Measurements from ENCODE around the gene ARHGAP24.

The ARHGAP24 gene

GRCh38 chr4:85760511-85760910 is 285.6 kb downstream of the ARHGAP24 start:
- Histone ChIP-seq H3K27me3 (ENCODE audit: control insufficient read depth, insufficient read depth, low read length) (no peaks in the 10 kb centered on the region), H3K4me3 (ENCODE audit: low read length) (no peak overlapping the region), H3K36me3 (ENCODE audit: insufficient read depth, low read length) (no peaks in the 10 kb centered on the region), H3K4me2 (ENCODE audit: low read length) (no peak overlapping the region), H3K9ac (ENCODE audit: low read depth, low read length) (no peak overlapping the region), H3K9me3 (replicated peaks; ENCODE audit: low read length) (no peaks in the 10 kb centered on the region), H3K4me1 (ENCODE audit: control insufficient read depth, insufficient read depth, low read length) (peaks cover 23% of the 10 kb centered on the region)

- peak overlapping the region; percentile 56 for H3K4me2 ChIP-seq (ENCODE audit: low read length)
- no peaks in the 10 kb centered on the region for H3K9me3 ChIP-seq (replicated peaks; ENCODE audit: low read length)
- peak overlapping the region; percentile 68 for H3K9ac ChIP-seq (ENCODE audit: low read depth, low read length)
- no peak overlapping the region for H3K4me3 ChIP-seq (ENCODE audit: low read length)
- H3K36me3 ChIP-seq (ENCODE audit: insufficient read depth, low read length): no peaks in the 10 kb centered on the region
- H3K4me1 ChIP-seq (ENCODE audit: control insufficient read depth, insufficient read depth, low read length): peaks cover 23% of the 10 kb centered on the region
- H3K27me3 ChIP-seq (ENCODE audit: control insufficient read depth, insufficient read depth, low read length): no peaks in the 10 kb centered on the region
These were observed 287.0 kb downstream of the ARHGAP24 start for GRCh38 chr4:85761803-85762528.

GRCh38 chr4:85762529-85762871 is 287.6 kb downstream of the ARHGAP24 start:
- Histone ChIP-seq H3K4me3 (ENCODE audit: low read length) (peak overlapping the region; percentile 19), H3K4me1 (ENCODE audit: control insufficient read depth, insufficient read depth, low read length) (peaks cover 23% of the 10 kb centered on the region), H3K4me2 (ENCODE audit: low read length) (peak overlapping the region; percentile 56), H3K27me3 (ENCODE audit: control insufficient read depth, insufficient read depth, low read length) (no peaks in the 10 kb centered on the region), H3K9ac (ENCODE audit: low read depth, low read length) (peak overlapping the region; percentile 68), H3K9me3 (replicated peaks; ENCODE audit: low read length) (no peaks in the 10 kb centered on the region), H3K36me3 (ENCODE audit: insufficient read depth, low read length) (no peaks in the 10 kb centered on the region)

GRCh38 chr4:85763202-85763601 is 288.3 kb downstream of the ARHGAP24 start:
- Histone ChIP-seq H3K4me3 (ENCODE audit: low read length) (peak overlapping the region; percentile 19), H3K36me3 (ENCODE audit: insufficient read depth, low read length) (no peaks in the 10 kb centered on the region), H3K9ac (ENCODE audit: low read depth, low read length) (peak overlapping the region; percentile 68), H3K4me1 (ENCODE audit: control insufficient read depth, insufficient read depth, low read length) (peaks cover 23% of the 10 kb centered on the region), H3K27me3 (ENCODE audit: control insufficient read depth, insufficient read depth, low read length) (no peaks in the 10 kb centered on the region), H3K4me2 (ENCODE audit: low read length) (peak overlapping the region; percentile 56), H3K9me3 (replicated peaks; ENCODE audit: low read length) (no peaks in the 10 kb centered on the region)

- Histone ChIP-seq H3K4me3 (ENCODE audit: low read length) (no peak overlapping the region), H3K9ac (ENCODE audit: low read depth, low read length) (no peak overlapping the region), H3K4me1 (ENCODE audit: control insufficient read depth, insufficient read depth, low read length) (peaks cover 11% of the 10 kb centered on the region), H3K9me3 (replicated peaks; ENCODE audit: low read length) (no peaks in the 10 kb centered on the region), H3K4me2 (ENCODE audit: low read length) (no peak overlapping the region), H3K27me3 (ENCODE audit: control insufficient read depth, insufficient read depth, low read length) (no peaks in the 10 kb centered on the region), H3K36me3 (ENCODE audit: insufficient read depth, low read length) (no peaks in the 10 kb centered on the region)
These were observed 292.7 kb downstream of the ARHGAP24 start for GRCh38 chr4:85767649-85768048.

- Histone ChIP-seq H3K4me1 (ENCODE audit: control insufficient read depth, insufficient read depth, low read length) (no peaks in the 10 kb centered on the region), H3K9ac (ENCODE audit: low read depth, low read length) (no peak overlapping the region), H3K36me3 (ENCODE audit: insufficient read depth, low read length) (no peaks in the 10 kb centered on the region), H3K4me3 (ENCODE audit: low read length) (no peak overlapping the region), H3K27me3 (ENCODE audit: control insufficient read depth, insufficient read depth, low read length) (no peaks in the 10 kb centered on the region), H3K9me3 (replicated peaks; ENCODE audit: low read length) (no peaks in the 10 kb centered on the region), H3K4me2 (ENCODE audit: low read length) (no peak overlapping the region)
These were observed 294.1 kb downstream of the ARHGAP24 start for GRCh38 chr4:85769009-85769408.

- Histone ChIP-seq H3K9ac (ENCODE audit: low read depth, low read length) (no peak overlapping the region), H3K4me2 (ENCODE audit: low read length) (no peak overlapping the region), H3K4me1 (ENCODE audit: control insufficient read depth, insufficient read depth, low read length) (peaks cover 15% of the 10 kb centered on the region), H3K36me3 (ENCODE audit: insufficient read depth, low read length) (no peaks in the 10 kb centered on the region), H3K9me3 (replicated peaks; ENCODE audit: low read length) (no peaks in the 10 kb centered on the region), H3K4me3 (ENCODE audit: low read length) (no peak overlapping the region), H3K27me3 (ENCODE audit: control insufficient read depth, insufficient read depth, low read length) (no peaks in the 10 kb centered on the region)
These were observed 297.5 kb downstream of the ARHGAP24 start for GRCh38 chr4:85772470-85772869.

GRCh38 chr4:85773372-85773771 is 298.4 kb downstream of the ARHGAP24 start:
- no peak overlapping the region for H3K4me2 ChIP-seq (ENCODE audit: low read length)
- no peaks in the 10 kb centered on the region for H3K27me3 ChIP-seq (ENCODE audit: control insufficient read depth, insufficient read depth, low read length)
- H3K4me1 ChIP-seq (ENCODE audit: control insufficient read depth, insufficient read depth, low read length): peaks cover 21% of the 10 kb centered on the region
- H3K4me3 ChIP-seq (ENCODE audit: low read length): no peak overlapping the region
- H3K36me3 ChIP-seq (ENCODE audit: insufficient read depth, low read length): no peaks in the 10 kb centered on the region
- no peak overlapping the region for H3K9ac ChIP-seq (ENCODE audit: low read depth, low read length)
- no peaks in the 10 kb centered on the region for H3K9me3 ChIP-seq (replicated peaks; ENCODE audit: low read length)

GRCh38 chr4:85774000-85774399 is 299.1 kb downstream of the ARHGAP24 start:
- Histone ChIP-seq H3K4me2 (ENCODE audit: low read length) (no peak overlapping the region), H3K36me3 (ENCODE audit: insufficient read depth, low read length) (no peaks in the 10 kb centered on the region), H3K9ac (ENCODE audit: low read depth, low read length) (no peak overlapping the region), H3K9me3 (replicated peaks; ENCODE audit: low read length) (no peaks in the 10 kb centered on the region), H3K4me1 (ENCODE audit: control insufficient read depth, insufficient read depth, low read length) (peaks cover 22% of the 10 kb centered on the region), H3K27me3 (ENCODE audit: control insufficient read depth, insufficient read depth, low read length) (no peaks in the 10 kb centered on the region), H3K4me3 (ENCODE audit: low read length) (no peak overlapping the region)

GRCh38 chr4:85774489-85774888 is 299.5 kb downstream of the ARHGAP24 start:
- H3K4me1 ChIP-seq (ENCODE audit: control insufficient read depth, insufficient read depth, low read length): peaks cover 22% of the 10 kb centered on the region
- no peaks in the 10 kb centered on the region for H3K9me3 ChIP-seq (replicated peaks; ENCODE audit: low read length)
- H3K9ac ChIP-seq (ENCODE audit: low read depth, low read length): no peak overlapping the region
- no peak overlapping the region for H3K4me3 ChIP-seq (ENCODE audit: low read length)
- no peaks in the 10 kb centered on the region for H3K27me3 ChIP-seq (ENCODE audit: control insufficient read depth, insufficient read depth, low read length)
- no peaks in the 10 kb centered on the region for H3K36me3 ChIP-seq (ENCODE audit: insufficient read depth, low read length)
- H3K4me2 ChIP-seq (ENCODE audit: low read length): no peak overlapping the region

- peaks cover 31% of the 10 kb centered on the region for H3K4me1 ChIP-seq (ENCODE audit: control insufficient read depth, insufficient read depth, low read length)
- no peaks in the 10 kb centered on the region for H3K36me3 ChIP-seq (ENCODE audit: insufficient read depth, low read length)
- no peaks in the 10 kb centered on the region for H3K27me3 ChIP-seq (ENCODE audit: control insufficient read depth, insufficient read depth, low read length)
- no peak overlapping the region for H3K9ac ChIP-seq (ENCODE audit: low read depth, low read length)
- peak overlapping the region; percentile 32 for H3K4me2 ChIP-seq (ENCODE audit: low read length)
- no peak overlapping the region for H3K4me3 ChIP-seq (ENCODE audit: low read length)
- H3K9me3 ChIP-seq (replicated peaks; ENCODE audit: low read length): no peaks in the 10 kb centered on the region
These were observed 301.1 kb downstream of the ARHGAP24 start for GRCh38 chr4:85776096-85776495.

GRCh38 chr4:85776579-85776978 is 301.6 kb downstream of the ARHGAP24 start:
- Histone ChIP-seq H3K27me3 (ENCODE audit: control insufficient read depth, insufficient read depth, low read length) (no peaks in the 10 kb centered on the region), H3K4me2 (ENCODE audit: low read length) (peak overlapping the region; percentile 32), H3K36me3 (ENCODE audit: insufficient read depth, low read length) (no peaks in the 10 kb centered on the region), H3K9me3 (replicated peaks; ENCODE audit: low read length) (no peaks in the 10 kb centered on the region), H3K4me1 (ENCODE audit: control insufficient read depth, insufficient read depth, low read length) (peaks cover 31% of the 10 kb centered on the region), H3K4me3 (ENCODE audit: low read length) (no peak overlapping the region), H3K9ac (ENCODE audit: low read depth, low read length) (no peak overlapping the region)

All from skeletal muscle satellite cell (primary cell).